GM12878 (cell line): Measurements from ENCODE around the gene PLXNA4. TPM values are rescaled to one million over a fixed set of nuclear protein-coding genes. Genes with fewer than 3 reads are reported as not detected.

Source experiments
- ATAC-seq: fragments of 200-7000 bp; cut with Tn5 transposase; 3 replicates; pipeline ENCODE4 v1.9.1; 2020; ENCODE audit warnings: mild to moderate bottlenecking, moderate library complexity
- BruUV-seq: library from RNA; stranded (reverse); fragments of 400-500 nt; replicated peaks from 2 replicates; lab custom pipeline; 2021; lab: Mats Ljungman, UMichigan
- CTCF ChIA-PET: fragments of 300-600 bp; sonication (Branson Sonifier 250); formaldehyde crosslinking; extraction: SDS; loops from one replicate; lab custom pipeline; 2021; ENCODE audit warnings: inconsistent platforms; lab: Yijun Ruan, JAX
- POLR2A ChIA-PET: fragments of 350-600 bp; formaldehyde crosslinking; extraction: SDS; loops from one replicate; lab custom pipeline; 2021; ENCODE audit warnings: inconsistent platforms; lab: Charles Lee
- RAD21 ChIA-PET: fragments of 300-600 bp; sonication (Branson Sonifier 250); formaldehyde crosslinking; loops from one replicate; lab custom pipeline; 2023; ENCODE audit warnings: antibody characterized with exemption; ENCODE audit not compliant: unreplicated experiment; lab: Charles Lee
- SMC1A ChIA-PET: fragments of 300-600 bp; sonication (Branson Sonifier 250); formaldehyde crosslinking; loops from one replicate; lab custom pipeline; 2023; ENCODE audit not compliant: unreplicated experiment, uncharacterized antibody; lab: Charles Lee
- DNase-seq: peaks from one replicate; pipeline ENCODE4 v3.0.0-alpha.2; 2011; ENCODE audit warnings: low read depth, low spot score
- FAIRE-seq: peaks from 3 replicates; lab custom pipeline; 2011; peaks lifted over from hg19 to GRCh38; lab: Jason Lieb, UNC
- H2AFZ ChIP-seq: 2 replicates; pipeline ENCODE4 v1.6.0; 2011; ENCODE audit warnings: low read depth, low read length, control low read depth; ENCODE audit not compliant: control insufficient read depth
- H3K27ac ChIP-seq: 2 replicates; pipeline ENCODE4 v1.5.1; 2011; ENCODE audit warnings: control low read depth; ENCODE audit not compliant: control insufficient read depth, insufficient read depth
- H3K27me3 ChIP-seq, 2 experiments: replicated peaks in 1 of 2; 2 replicates each; pipeline versions ENCODE4 v1.6.0 to v1.6.1; 2011; ENCODE audit warnings: low read length in 1 of 2; ENCODE audit not compliant: control insufficient read depth in 2 of 2, insufficient read depth in 2 of 2
- H3K36me3 ChIP-seq, 2 experiments: 2 replicates each; pipeline ENCODE4 v1.5.1; 2011; ENCODE audit warnings: low read length in 1 of 2; ENCODE audit not compliant: control insufficient read depth in 2 of 2, insufficient read depth in 2 of 2
- H3K4me1 ChIP-seq: 2 replicates; pipeline ENCODE4 v1.6.1; 2011; ENCODE audit warnings: mild to moderate bottlenecking, low read length, moderate library complexity, mixed read lengths; ENCODE audit not compliant: control insufficient read depth, insufficient read depth
- H3K4me2 ChIP-seq: 2 replicates; pipeline ENCODE4 v1.6.0; 2011; ENCODE audit warnings: control low read depth; ENCODE audit not compliant: control insufficient read depth, insufficient read depth
- H3K4me3 ChIP-seq: fragments of 200-600 bp; sonication (generic); 2 replicates; pipeline ENCODE4 v1.5.1; 2016
- H3K79me2 ChIP-seq: 2 replicates; pipeline ENCODE4 v1.6.0; 2011; ENCODE audit warnings: low read length; ENCODE audit not compliant: control insufficient read depth, insufficient read depth
- H3K9ac ChIP-seq: 2 replicates; pipeline ENCODE4 v1.8.0; 2011; ENCODE audit warnings: low read length, control low read depth, mixed read lengths; ENCODE audit not compliant: control insufficient read depth, insufficient read depth
- H3K9me3 ChIP-seq: replicated peaks from 3 replicates; pipeline ENCODE4 v1.5.1; 2011; ENCODE audit warnings: mild to moderate bottlenecking, low read length; ENCODE audit not compliant: control insufficient read depth, insufficient read depth
- H4K20me1 ChIP-seq: 2 replicates; pipeline ENCODE4 v1.6.0; 2011; ENCODE audit not compliant: control insufficient read depth, insufficient read depth
- ATF3 ChIP-seq: IDR thresholded peaks from 2 replicates; pipeline ENCODE4 v1.6.1; 2011; ENCODE audit warnings: low read depth, mild to moderate bottlenecking, low read length, moderate library complexity, borderline replicate concordance; ENCODE audit errors: extremely low read depth
- BCL11A ChIP-seq: IDR thresholded peaks from 2 replicates; pipeline ENCODE4 v1.6.1; 2011; ENCODE audit warnings: low read depth, low read length
- BRCA1 ChIP-seq: IDR thresholded peaks from 2 replicates; pipeline ENCODE4 v1.6.1; 2011; ENCODE audit warnings: low read depth, low read length, improper control_type of control experiment
- CBFB ChIP-seq: IDR thresholded peaks from 2 replicates; pipeline ENCODE4 v1.6.1; 2016; ENCODE audit warnings: antibody characterized with exemption, low read depth
- CBX5 ChIP-seq: sonication (generic); IDR thresholded peaks from 2 replicates; pipeline ENCODE4 v1.6.1; 2016; ENCODE audit warnings: low read depth, moderate library complexity, mild to moderate bottlenecking, inconsistent platforms
- ELK1 ChIP-seq: IDR thresholded peaks from 2 replicates; pipeline ENCODE4 v1.6.1; 2012; ENCODE audit warnings: low read depth, low read length, improper control_type of control experiment
- FOXM1 ChIP-seq: IDR thresholded peaks from 2 replicates; pipeline ENCODE4 v1.6.1; 2012; ENCODE audit warnings: low read depth, mild to moderate bottlenecking, inconsistent platforms, low read length, moderate library complexity
- GATAD2B ChIP-seq: fragments of 450-650 bp; conservative IDR thresholded peaks from 2 replicates; pipeline ENCODE4 v1.6.1; 2017; ENCODE audit warnings: low read depth, mild to moderate bottlenecking, moderate library complexity
- HCFC1 ChIP-seq: fragments of 150-350 bp; IDR thresholded peaks from 2 replicates; pipeline ENCODE4 v1.6.1; 2014; ENCODE audit warnings: low read length
- MAX ChIP-seq: IDR thresholded peaks from 2 replicates; pipeline ENCODE4 v1.6.1; 2012; ENCODE audit warnings: low read depth, low read length, improper control_type of control experiment
- MEF2A ChIP-seq: IDR thresholded peaks from 2 replicates; pipeline ENCODE4 v1.6.1; 2011; ENCODE audit warnings: low read depth, mild to moderate bottlenecking, low read length, moderate library complexity; ENCODE audit not compliant: insufficient read depth
- MTA2 ChIP-seq: fragments of 450-650 bp; IDR thresholded peaks from 2 replicates; pipeline ENCODE4 v1.6.1; 2016; ENCODE audit warnings: low read depth, mild to moderate bottlenecking, moderate library complexity
- NRF1 ChIP-seq: conservative IDR thresholded peaks from 2 replicates; pipeline ENCODE4 v1.6.1; 2011; ENCODE audit warnings: mild to moderate bottlenecking, low read depth, low read length, improper control_type of control experiment
- RELB ChIP-seq: fragments of 450-650 bp; IDR thresholded peaks from 2 replicates; pipeline ENCODE4 v1.6.1; 2017; ENCODE audit warnings: low read depth, mild to moderate bottlenecking, moderate library complexity
- RUNX3 ChIP-seq: IDR thresholded peaks from 2 replicates; pipeline ENCODE4 v1.6.1; 2012; ENCODE audit warnings: low read length, inconsistent platforms
- SIN3A ChIP-seq: IDR thresholded peaks from 2 replicates; pipeline ENCODE4 v1.6.1; 2012; ENCODE audit warnings: low read depth, low read length, improper control_type of control experiment
- SUZ12 ChIP-seq: fragments of 200-600 bp; sonication (generic); IDR thresholded peaks from one replicate; pipeline ENCODE4 v1.6.1; 2018; ENCODE audit warnings: antibody characterized with exemption, mild to moderate bottlenecking; ENCODE audit not compliant: unreplicated experiment
- USF2 ChIP-seq: IDR thresholded peaks from 2 replicates; pipeline ENCODE4 v1.6.1; 2011; ENCODE audit warnings: low read depth, low read length, improper control_type of control experiment, borderline replicate concordance
- ZNF217 ChIP-seq: fragments of 450-650 bp; IDR thresholded peaks from 2 replicates; pipeline ENCODE4 v1.6.1; 2017; ENCODE audit warnings: antibody characterized with exemption, mild to moderate bottlenecking
- WGBS: methylation state at CpG from one replicate; pipeline ENCODE4 v1.1.6; 2016; ENCODE audit warnings: low lambda C conversion rate; ENCODE audit not compliant: insufficient replicate concordance, insufficient coverage; ENCODE audit errors: missing lambda C conversion rate; 5-methylcytosine and 5-hydroxymethylcytosine counted together
- in situ Hi-C: fragments of 300-500 bp; cut with MboI; formaldehyde crosslinking; loops from 9 replicates; pipeline ENCODE4 v1.14.3; 2018; ENCODE audit warnings: mixed read lengths
- intact Hi-C: fragments of 100-400 bp; cut with micrococcal nuclease; formaldehyde crosslinking; loops from one replicate; pipeline ENCODE4 v1.14.2; 2022; ENCODE audit not compliant: unreplicated experiment
- polyA plus RNA-seq, 11 experiments: library from polyadenylated mRNA; depleted of rRNA in 4 of 11; unstranded in 6 of 11; stranded (reverse) in 5 of 11; fragments of >200 nt; fragmentation: Nextera tagmentation in 4 of 11; fragmentation: Illumina TruSeq in 1 of 11; extraction: Ambion mirVana in 4 of 11; extraction: Trizol in 1 of 11; gene quantifications; 1 replicate in 1 of 11; 2 replicates in 10 of 11; pipeline versions ENCODE4 v1.2.1 to v1.2.3, GENCODE V29; 2011 to 2016; ENCODE audit warnings: inconsistent platforms in 2 of 11, missing spikeins in 2 of 11, low read depth in 1 of 11
- total RNA-seq, 4 experiments: library from RNA; depleted of rRNA in 3 of 4; stranded (reverse); fragments of >200 nt in 3 of 4; fragmentation: Illumina TruSeq in 1 of 4; extraction: Trizol in 1 of 4; gene quantifications; 2 replicates each; pipeline versions ENCODE4 v1.2.1 to v1.2.3, GENCODE V29; 2013 to 2021

PLXNA4 gene
- total and polyA plus RNA-seq, 10 of the 15 experiments (the other 5 are each of a cell fraction or from before 2014, with no cell fraction given) = 0.03 TPM; not detected in 9

DNA sequence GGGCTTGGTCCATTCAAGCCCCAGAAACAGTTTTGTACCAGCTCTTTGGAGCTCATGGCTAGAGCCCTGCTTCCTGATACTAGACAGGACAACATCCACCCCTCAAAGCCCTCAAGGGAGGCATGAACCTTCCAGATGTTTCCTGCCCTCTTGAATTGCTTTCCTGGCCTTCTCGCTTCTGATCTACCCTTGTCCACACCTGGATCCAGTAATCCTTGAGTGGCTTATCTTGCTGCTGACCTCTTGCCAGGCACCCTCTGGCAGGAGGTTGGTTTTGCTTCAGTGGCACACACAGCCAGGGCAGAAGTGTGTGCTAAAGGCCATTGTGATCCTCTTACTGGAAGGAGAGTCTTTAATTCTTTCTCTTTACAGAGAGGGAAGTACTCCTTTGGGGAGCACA, 495.8 kb downstream of the PLXNA4 start:
- H3K36me3 ChIP-seq = no peaks in the 10 kb centered on the region
- H3K27ac ChIP-seq = no peak overlapping the region
- no peaks in the 10 kb centered on the region for H3K9me3 ChIP-seq
- BruUV-seq = no TSS peak
- ATAC-seq (no peak), DNase-seq (no peak), FAIRE-seq (no peak)
- H3K27me3 ChIP-seq = peaks cover 0 to 2% of the 10 kb centered on the region in 2 experiments; a peak in 2 of 4 replicates
- H3K79me2 ChIP-seq = no peaks in the 10 kb centered on the region
- CTCF ChIA-PET = no interaction called here
- no peak overlapping the region for H3K4me2 ChIP-seq
- intact Hi-C loops = no loop called here
- SMC1A ChIA-PET = no interaction called here
- H3K9ac ChIP-seq = no peak overlapping the region
- H3K4me1 ChIP-seq = no peaks in the 10 kb centered on the region
- H2AFZ ChIP-seq = no peak overlapping the region
- in situ Hi-C loops = no loop called here
- no peak overlapping the region for H3K4me3 ChIP-seq
- no peak for TF ChIP-seq NRF1
- TF ChIP-seq CBX5 = no peak
- TF ChIP-seq ATF3 = no peak
- no peak for TF ChIP-seq BRCA1
- TF ChIP-seq USF2 = no peak
- no peak for TF ChIP-seq FOXM1
- TF ChIP-seq RUNX3 = no peak
- no peak for TF ChIP-seq MEF2A
- no peak for TF ChIP-seq CBFB
- TF ChIP-seq MTA2 = no peak
- no peak for TF ChIP-seq BCL11A
- TF ChIP-seq ELK1 = no peak
- no peak for TF ChIP-seq RELB
- no peak for TF ChIP-seq ZNF217
- TF ChIP-seq HCFC1 = no peak
- no peak for TF ChIP-seq SIN3A
- no peak for TF ChIP-seq MAX
- TF ChIP-seq GATAD2B = no peak
- TF ChIP-seq SUZ12 = no peak
- H4K20me1 ChIP-seq = no peaks in the 10 kb centered on the region
- POLR2A ChIA-PET = no interaction called here
- RAD21 ChIA-PET = no interaction called here
- WGBS = 0% methylated on average over 1 of the region's 1 CpG
